Activated T-helper 1 cell treated with anti-CD3 and anti-CD28 coated beads, Interleukin-12 subunit alpha, Interleukin-12 subunit beta, Interleukin-2, Interleukin-4 antibody, amounts not matched to agents 30 ng/mL and 10 ng/mL and 1 ng/mL, durations not matched to agents 14 hours and 24 hours and 36 hours (primary cell): ENCODE data around the gene PLS1. TPM values are rescaled to one million over a fixed set of nuclear protein-coding genes. Genes with fewer than 3 reads are reported as not detected.
A peak's percentile ranks its signal among the peaks of the same experiment; 100 is the strongest.
"Not testable (repeated sequence)": the region's sequence is repeated elsewhere in the genome, so short reads cannot be mapped to it uniquely, and the experiment has no call there.

Source experiments
- DNase-seq: peaks from one replicate; pipeline ENCODE4 v3.0.0; 2021; ENCODE audit warnings: low spot score
- H3K27ac Mint-ChIP-seq: one replicate; pipeline ENCODE4 v1.8.0; 2021; ENCODE audit warnings: mild to moderate bottlenecking, mixed read lengths
- H3K27me3 Mint-ChIP-seq: one replicate; pipeline ENCODE4 v1.8.0; 2022; ENCODE audit warnings: mild to moderate bottlenecking, moderate library complexity, mixed read lengths; ENCODE audit not compliant: insufficient read depth
- H3K36me3 Mint-ChIP-seq: one replicate; pipeline ENCODE4 v1.8.0; 2021; ENCODE audit warnings: low read depth, mixed read lengths
- H3K4me1 Mint-ChIP-seq: one replicate; pipeline ENCODE4 v1.8.0; 2021; ENCODE audit warnings: low read depth, mixed read lengths
- H3K4me3 Mint-ChIP-seq: one replicate; pipeline ENCODE4 v1.8.0; 2021; ENCODE audit warnings: mild to moderate bottlenecking, moderate library complexity, mixed read lengths
- H3K9me3 Mint-ChIP-seq: one replicate; pipeline ENCODE4 v1.8.0; 2021; ENCODE audit warnings: mixed read lengths
- intact Hi-C: fragments of 100-400 bp; cut with micrococcal nuclease; formaldehyde crosslinking; loops from one replicate; pipeline ENCODE4 v1.15.1; 2024
- total RNA-seq: library from RNA; stranded (reverse); gene quantifications from 2 replicates; pipeline ENCODE4 v1.2.3, GENCODE V29; 2022

PLS1 gene
- total RNA-seq, result 4.4 and 4.8 TPM in 2 replicates

GRCh38 chr3:142595951-142596725 is at the start of gene PLS1:
TSS of gene PLS1 (plus strand) at chr3:142596393. CDS start at chr3:142664238, 67,845 bp downstream.
- intact Hi-C loops, result loop anchor here (1.0 kb wide), 6 partner anchors 18 to 1375 kb away; partner anchors contain the start of genes ATR, DIPK2A, RNF7 and TRPC1
- no peaks in the 10 kb centered on the region for H3K9me3 Mint-ChIP-seq
- peak within 1 kb of the TSS; percentile 69 for H3K27ac Mint-ChIP-seq
- DNase-seq, result peak; percentile 89
- peak within 1 kb of the TSS; percentile 95 for H3K4me3 Mint-ChIP-seq
- H3K27me3 Mint-ChIP-seq, result peaks cover 4% of the 10 kb centered on the region
- peaks cover 25% of the 10 kb centered on the region for H3K4me1 Mint-ChIP-seq
- no peaks in the 10 kb centered on the region for H3K36me3 Mint-ChIP-seq

GRCh38 chr3:142549986-142550385 is 46.2 kb upstream of the PLS1 start:
- no peaks in the 10 kb centered on the region for H3K27me3 Mint-ChIP-seq
- intact Hi-C loops, result no loop called here
- no peak overlapping the region for H3K27ac Mint-ChIP-seq
- no peaks in the 10 kb centered on the region for H3K4me1 Mint-ChIP-seq
- H3K9me3 Mint-ChIP-seq, result peaks cover 4% of the 10 kb centered on the region
- no peak for DNase-seq
- H3K36me3 Mint-ChIP-seq, result peaks cover 39% of the 10 kb centered on the region
- H3K4me3 Mint-ChIP-seq, result no peak overlapping the region

- H3K4me1 Mint-ChIP-seq, H3K27ac Mint-ChIP-seq, H3K27me3 Mint-ChIP-seq, H3K4me3 Mint-ChIP-seq, DNase-seq, H3K9me3 Mint-ChIP-seq, intact Hi-C loops: not testable (repeated sequence)
- peaks cover 48% of the 10 kb centered on the region for H3K36me3 Mint-ChIP-seq
Observed at GRCh38 chr3:142552579-142552978, 43.6 kb upstream of the PLS1 start.

- Mint-ChIP-seq H3K9me3 (peaks cover 4% of the 10 kb centered on the region), H3K27ac (no peak overlapping the region), H3K36me3 (peaks cover 48% of the 10 kb centered on the region), H3K4me3 (no peak overlapping the region), H3K27me3 (no peaks in the 10 kb centered on the region), H3K4me1 (no peaks in the 10 kb centered on the region)
- intact Hi-C loops, result no loop called here
- no peak for DNase-seq
Observed at GRCh38 chr3:142553741-142554140, 42.5 kb upstream of the PLS1 start.

- Mint-ChIP-seq H3K4me3 (no peak overlapping the region), H3K4me1 (peaks cover 7% of the 10 kb centered on the region), H3K36me3 (peaks cover 23% of the 10 kb centered on the region), H3K27ac (no peak overlapping the region), H3K27me3 (no peaks in the 10 kb centered on the region), H3K9me3 (no peaks in the 10 kb centered on the region)
- intact Hi-C loops, result no loop called here
- no peak for DNase-seq
Observed at GRCh38 chr3:142560118-142560517, 36.1 kb upstream of the PLS1 start.

GRCh38 chr3:142563496-142563997 is 32.6 kb upstream of the PLS1 start:
- peaks cover 20% of the 10 kb centered on the region for H3K36me3 Mint-ChIP-seq
- no peaks in the 10 kb centered on the region for H3K9me3 Mint-ChIP-seq
- no peaks in the 10 kb centered on the region for H3K27me3 Mint-ChIP-seq
- H3K27ac Mint-ChIP-seq, result peak overlapping the region; percentile 31
- intact Hi-C loops, result no loop called here
- H3K4me3 Mint-ChIP-seq, result no peak overlapping the region
- DNase-seq, result no peak
- peaks cover 7% of the 10 kb centered on the region for H3K4me1 Mint-ChIP-seq

- peaks cover 20% of the 10 kb centered on the region for H3K36me3 Mint-ChIP-seq
- peaks cover 7% of the 10 kb centered on the region for H3K4me1 Mint-ChIP-seq
- no peak overlapping the region for H3K4me3 Mint-ChIP-seq
- H3K9me3 Mint-ChIP-seq, result no peaks in the 10 kb centered on the region
- intact Hi-C loops, result no loop called here
- no peaks in the 10 kb centered on the region for H3K27me3 Mint-ChIP-seq
- DNase-seq, result no peak
- H3K27ac Mint-ChIP-seq, result no peak overlapping the region
Observed at GRCh38 chr3:142566096-142566495, 30.1 kb upstream of the PLS1 start.

- intact Hi-C loops, result no loop called here
- Mint-ChIP-seq H3K4me3 (no peak overlapping the region), H3K4me1 (peaks cover 4% of the 10 kb centered on the region), H3K9me3 (no peaks in the 10 kb centered on the region), H3K36me3 (peaks cover 17% of the 10 kb centered on the region), H3K27ac (no peak overlapping the region), H3K27me3 (no peaks in the 10 kb centered on the region)
- no peak for DNase-seq
Observed at GRCh38 chr3:142568393-142569017, 27.7 kb upstream of the PLS1 start.

GRCh38 chr3:142569422-142569821 is 26.8 kb upstream of the PLS1 start:
- intact Hi-C loops, H3K4me1 Mint-ChIP-seq, H3K4me3 Mint-ChIP-seq, H3K27ac Mint-ChIP-seq, H3K9me3 Mint-ChIP-seq, DNase-seq, H3K27me3 Mint-ChIP-seq: not testable (repeated sequence)
- peaks cover 17% of the 10 kb centered on the region for H3K36me3 Mint-ChIP-seq

GRCh38 chr3:142574223-142574622 is 22.0 kb upstream of the PLS1 start:
- H3K27me3 Mint-ChIP-seq, H3K27ac Mint-ChIP-seq, DNase-seq, H3K4me3 Mint-ChIP-seq, H3K9me3 Mint-ChIP-seq, intact Hi-C loops: not testable (repeated sequence)
- Mint-ChIP-seq H3K36me3 (peaks cover 18% of the 10 kb centered on the region), H3K4me1 (peaks cover 36% of the 10 kb centered on the region)

- H3K36me3 Mint-ChIP-seq, result peaks cover 18% of the 10 kb centered on the region
- intact Hi-C loops, result loop anchor here (5.0 kb wide), 3 partner anchors 427 to 1262 kb away; partner anchors contain the start of gene TFDP2
- no peaks in the 10 kb centered on the region for H3K9me3 Mint-ChIP-seq
- no peaks in the 10 kb centered on the region for H3K27me3 Mint-ChIP-seq
- H3K4me1 Mint-ChIP-seq, result peaks cover 40% of the 10 kb centered on the region
- H3K4me3 Mint-ChIP-seq, result no peak overlapping the region
- H3K27ac Mint-ChIP-seq, result peak overlapping the region; percentile 56
- no peak for DNase-seq
Observed at GRCh38 chr3:142574665-142575064, 21.5 kb upstream of the PLS1 start.

GRCh38 chr3:142576792-142577191 is 19.4 kb upstream of the PLS1 start:
- peaks cover 1% of the 10 kb centered on the region for H3K27me3 Mint-ChIP-seq
- H3K27ac Mint-ChIP-seq, result peak overlapping the region; percentile 66
- peaks cover 14% of the 10 kb centered on the region for H3K36me3 Mint-ChIP-seq
- H3K4me3 Mint-ChIP-seq, result peak overlapping the region; percentile 100
- no peak for DNase-seq
- no peaks in the 10 kb centered on the region for H3K9me3 Mint-ChIP-seq
- intact Hi-C loops, result loop anchor here (5.0 kb wide), 3 partner anchors 429 to 1264 kb away; partner anchors contain the start of gene TFDP2
- peaks cover 46% of the 10 kb centered on the region for H3K4me1 Mint-ChIP-seq
